Measurements from ENCODE around the gene CFAP97D2. TPM values are rescaled to one million over a fixed set of nuclear protein-coding genes. Genes with fewer than 3 reads are reported as not detected.
"Not testable (repeated sequence)": the region's sequence is repeated elsewhere in the genome, so short reads cannot be mapped to it uniquely, and the experiment has no call there.

CFAP97D2 gene
- total RNA-seq, 1 donor from 2014 or later = not detected

- no peak for DNase-seq (ENCODE audit: extremely low spot score, unreplicated experiment)
- H3K36me3 Mint-ChIP-seq = peaks cover 22% of the 10 kb centered on the region
- no peak for TF ChIP-seq CTCF (conservative IDR thresholded peaks at IDR 0.05)
- H3K27ac Mint-ChIP-seq = no peak overlapping the region
- H3K9me3 Mint-ChIP-seq = no peaks in the 10 kb centered on the region
- no peaks in the 10 kb centered on the region for H3K27me3 Mint-ChIP-seq
- no peak overlapping the region for H3K4me3 Mint-ChIP-seq
- no peaks in the 10 kb centered on the region for H3K4me1 Mint-ChIP-seq (ENCODE audit: unreplicated experiment)
These were observed 69.0 kb downstream of the CFAP97D2 start for GRCh38 chr13:114248011-114248410.

- DNase-seq (ENCODE audit: extremely low spot score, unreplicated experiment) = no peak
- no peak overlapping the region for H3K4me3 Mint-ChIP-seq
- TF ChIP-seq CTCF (conservative IDR thresholded peaks at IDR 0.05) = no peak
- H3K9me3 Mint-ChIP-seq = no peaks in the 10 kb centered on the region
- H3K36me3 Mint-ChIP-seq = peaks cover 23% of the 10 kb centered on the region
- no peaks in the 10 kb centered on the region for H3K4me1 Mint-ChIP-seq (ENCODE audit: unreplicated experiment)
- H3K27me3 Mint-ChIP-seq = no peaks in the 10 kb centered on the region
- no peak overlapping the region for H3K27ac Mint-ChIP-seq
These were observed 70.0 kb downstream of the CFAP97D2 start for GRCh38 chr13:114249077-114249476.

- H3K27ac Mint-ChIP-seq; H3K4me1 Mint-ChIP-seq (ENCODE audit: unreplicated experiment); DNase-seq (ENCODE audit: extremely low spot score, unreplicated experiment); H3K9me3 Mint-ChIP-seq; H3K4me3 Mint-ChIP-seq; H3K27me3 Mint-ChIP-seq: not testable (repeated sequence)
- peaks cover 22% of the 10 kb centered on the region for H3K36me3 Mint-ChIP-seq
These were observed 72.8 kb downstream of the CFAP97D2 start for GRCh38 chr13:114251639-114252440.

GRCh38 chr13:114256547-114256946 lies 77.5 kb downstream of the CFAP97D2 start:
- Mint-ChIP-seq H3K27me3 (no peaks in the 10 kb centered on the region), H3K9me3 (no peaks in the 10 kb centered on the region), H3K36me3 (peaks cover 29% of the 10 kb centered on the region), H3K4me1 (ENCODE audit: unreplicated experiment) (no peaks in the 10 kb centered on the region), H3K27ac (no peak overlapping the region), H3K4me3 (no peak overlapping the region)
- no peak for DNase-seq (ENCODE audit: extremely low spot score, unreplicated experiment)
- no peak for TF ChIP-seq CTCF (conservative IDR thresholded peaks at IDR 0.05)

- no peak overlapping the region for H3K4me3 Mint-ChIP-seq
- no peaks in the 10 kb centered on the region for H3K27me3 Mint-ChIP-seq
- H3K9me3 Mint-ChIP-seq = no peaks in the 10 kb centered on the region
- DNase-seq (ENCODE audit: extremely low spot score, unreplicated experiment) = no peak
- TF ChIP-seq CTCF (conservative IDR thresholded peaks at IDR 0.05) = no peak
- H3K27ac Mint-ChIP-seq = no peak overlapping the region
- peaks cover 31% of the 10 kb centered on the region for H3K36me3 Mint-ChIP-seq
- H3K4me1 Mint-ChIP-seq (ENCODE audit: unreplicated experiment) = no peaks in the 10 kb centered on the region
These were observed 78.0 kb downstream of the CFAP97D2 start for GRCh38 chr13:114257014-114257413.

GRCh38 chr13:114258589-114258988 lies 79.5 kb downstream of the CFAP97D2 start:
- Mint-ChIP-seq H3K4me3 (no peak overlapping the region), H3K27me3 (no peaks in the 10 kb centered on the region), H3K36me3 (peaks cover 40% of the 10 kb centered on the region), H3K4me1 (ENCODE audit: unreplicated experiment) (no peaks in the 10 kb centered on the region), H3K27ac (no peak overlapping the region), H3K9me3 (no peaks in the 10 kb centered on the region)
- no peak for DNase-seq (ENCODE audit: extremely low spot score, unreplicated experiment)
- no peak for TF ChIP-seq CTCF (conservative IDR thresholded peaks at IDR 0.05)

Data from type B pancreatic cell (in vitro differentiated cells).